ENCODE results near the gene RPEL1. TPM values are rescaled to one million over a fixed set of nuclear protein-coding genes. Genes with fewer than 3 reads are reported as not detected.

RPEL1 gene
- total RNA-seq, 1 experiment from 2014 or later, result not detected

DNA sequence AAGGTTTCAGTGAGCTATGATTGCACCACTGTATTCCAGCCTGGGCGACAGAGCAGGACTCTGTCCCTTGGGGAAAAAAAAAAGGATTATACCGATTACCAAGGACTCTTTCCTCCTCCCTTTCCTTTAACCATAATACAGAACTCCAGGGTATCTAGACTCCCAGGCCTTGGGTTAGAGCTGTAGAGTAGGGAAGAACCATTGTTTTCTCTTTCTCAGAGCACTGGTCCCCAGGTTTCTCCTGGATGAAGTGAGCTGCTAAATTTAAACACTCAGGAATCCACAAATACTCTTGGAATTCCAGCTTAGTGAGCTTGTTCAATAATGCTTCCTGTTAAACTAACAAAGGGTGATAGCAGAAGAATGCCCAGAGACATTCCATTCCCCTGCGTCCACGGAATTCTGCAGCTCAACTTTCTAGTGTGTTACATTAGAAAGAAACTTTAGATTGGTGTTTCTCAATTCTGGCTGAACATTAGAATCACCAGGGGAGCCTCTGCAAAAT, 14.6 kb upstream of the RPEL1 start:
- DNase-seq (ENCODE audit: low spot score), result peak; percentile 55
- no peaks in the 10 kb centered on the region for H3K9me3 ChIP-seq (ENCODE audit: low read depth, low read length, poor library complexity, severe bottlenecking)
- CTCF ChIA-PET, result interaction anchor here (0.6 kb wide), 1 partner anchor 258 kb away, joined by 3 read pairs; no protein-coding TSS in a partner anchor
- H3K27me3 ChIP-seq (replicated peaks; ENCODE audit: insufficient read depth, low read depth, low read length, poor library complexity), result no peaks in the 10 kb centered on the region
- no TSS peak for BruUV-seq (replicated peaks)
- intact Hi-C loops (cut with micrococcal nuclease; ENCODE audit: unreplicated experiment), result no loop called here
- H3K4me3 ChIP-seq (ENCODE audit: low read depth, low read length, poor library complexity, severe bottlenecking), result no peak overlapping the region
- TF ChIP-seq, protein P1, sequence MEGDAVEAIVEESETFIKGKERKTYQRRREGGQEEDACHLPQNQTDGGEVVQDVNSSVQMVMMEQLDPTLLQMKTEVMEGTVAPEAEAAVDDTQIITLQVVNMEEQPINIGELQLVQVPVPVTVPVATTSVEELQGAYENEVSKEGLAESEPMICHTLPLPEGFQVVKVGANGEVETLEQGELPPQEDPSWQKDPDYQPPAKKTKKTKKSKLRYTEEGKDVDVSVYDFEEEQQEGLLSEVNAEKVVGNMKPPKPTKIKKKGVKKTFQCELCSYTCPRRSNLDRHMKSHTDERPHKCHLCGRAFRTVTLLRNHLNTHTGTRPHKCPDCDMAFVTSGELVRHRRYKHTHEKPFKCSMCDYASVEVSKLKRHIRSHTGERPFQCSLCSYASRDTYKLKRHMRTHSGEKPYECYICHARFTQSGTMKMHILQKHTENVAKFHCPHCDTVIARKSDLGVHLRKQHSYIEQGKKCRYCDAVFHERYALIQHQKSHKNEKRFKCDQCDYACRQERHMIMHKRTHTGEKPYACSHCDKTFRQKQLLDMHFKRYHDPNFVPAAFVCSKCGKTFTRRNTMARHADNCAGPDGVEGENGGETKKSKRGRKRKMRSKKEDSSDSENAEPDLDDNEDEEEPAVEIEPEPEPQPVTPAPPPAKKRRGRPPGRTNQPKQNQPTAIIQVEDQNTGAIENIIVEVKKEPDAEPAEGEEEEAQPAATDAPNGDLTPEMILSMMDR (conservative IDR thresholded peaks at IDR 0.05; ENCODE audit: low read depth, low read length), result no peak
- TF ChIP-seq EZH2 (IDR thresholded peaks at IDR 0.05; ENCODE audit: borderline replicate concordance, low read depth, low read length, poor library complexity, severe bottlenecking), result no peak
- H3K4me1 ChIP-seq (ENCODE audit: insufficient read depth, low read length, poor library complexity, severe bottlenecking), result no peaks in the 10 kb centered on the region
- H3K36me3 ChIP-seq (ENCODE audit: insufficient read depth, low read length, poor library complexity, severe bottlenecking), result no peaks in the 10 kb centered on the region
- POLR2A ChIA-PET (ENCODE audit: low non-redundant PET), result no interaction called here
- H3K27ac ChIP-seq (ENCODE audit: low read depth, low read length, poor library complexity, severe bottlenecking), result no peak overlapping the region

DNA sequence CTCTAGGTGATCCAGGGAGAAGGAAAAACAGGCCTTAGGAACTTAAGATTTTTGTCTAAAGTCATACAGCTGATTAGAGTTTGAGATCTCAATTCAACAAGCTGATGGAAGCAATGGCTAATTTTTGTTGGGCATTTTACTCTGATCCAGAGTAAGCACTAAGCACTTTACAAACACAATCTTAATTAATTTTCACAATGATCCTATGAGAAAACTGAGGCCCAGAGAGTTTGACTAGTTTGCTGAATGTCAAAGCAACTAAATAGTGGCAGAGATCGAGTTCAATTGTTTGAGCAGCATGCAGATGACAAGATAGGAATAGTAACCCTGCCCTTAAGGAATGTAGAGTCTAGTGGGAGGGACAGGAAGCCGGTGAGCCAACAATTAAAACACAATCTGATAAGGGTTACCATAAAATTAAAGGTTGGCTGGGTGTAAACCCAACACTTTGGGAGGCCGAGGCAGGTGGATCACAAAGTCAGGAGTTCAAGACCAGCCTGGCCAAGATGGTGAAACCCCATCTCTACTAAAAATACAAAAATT, 13.5 kb upstream of the RPEL1 start:
- Histone ChIP-seq H3K36me3 (ENCODE audit: insufficient read depth, low read length, poor library complexity, severe bottlenecking) (no peaks in the 10 kb centered on the region), H3K27me3 (replicated peaks; ENCODE audit: insufficient read depth, low read depth, low read length, poor library complexity) (no peaks in the 10 kb centered on the region), H3K9me3 (ENCODE audit: low read depth, low read length, poor library complexity, severe bottlenecking) (no peaks in the 10 kb centered on the region), H3K4me3 (ENCODE audit: low read depth, low read length, poor library complexity, severe bottlenecking) (no peak overlapping the region), H3K27ac (ENCODE audit: low read depth, low read length, poor library complexity, severe bottlenecking) (no peak overlapping the region), H3K4me1 (ENCODE audit: insufficient read depth, low read length, poor library complexity, severe bottlenecking) (no peaks in the 10 kb centered on the region)
- no TSS peak for BruUV-seq (replicated peaks)
- TF ChIP-seq, protein P1 (conservative IDR thresholded peaks at IDR 0.05; ENCODE audit: low read depth, low read length), result no peak
- no peak for TF ChIP-seq EZH2 (IDR thresholded peaks at IDR 0.05; ENCODE audit: borderline replicate concordance, low read depth, low read length, poor library complexity, severe bottlenecking)
- intact Hi-C loops (cut with micrococcal nuclease; ENCODE audit: unreplicated experiment), result no loop called here
- no peak for DNase-seq (ENCODE audit: low spot score)
- ChIA-PET POLR2A (ENCODE audit: low non-redundant PET) (interaction anchor here (0.6 kb wide), 1 partner anchor 294 kb away, joined by 8 read pairs; no protein-coding TSS in a partner anchor), CTCF (no interaction called here)

DNA sequence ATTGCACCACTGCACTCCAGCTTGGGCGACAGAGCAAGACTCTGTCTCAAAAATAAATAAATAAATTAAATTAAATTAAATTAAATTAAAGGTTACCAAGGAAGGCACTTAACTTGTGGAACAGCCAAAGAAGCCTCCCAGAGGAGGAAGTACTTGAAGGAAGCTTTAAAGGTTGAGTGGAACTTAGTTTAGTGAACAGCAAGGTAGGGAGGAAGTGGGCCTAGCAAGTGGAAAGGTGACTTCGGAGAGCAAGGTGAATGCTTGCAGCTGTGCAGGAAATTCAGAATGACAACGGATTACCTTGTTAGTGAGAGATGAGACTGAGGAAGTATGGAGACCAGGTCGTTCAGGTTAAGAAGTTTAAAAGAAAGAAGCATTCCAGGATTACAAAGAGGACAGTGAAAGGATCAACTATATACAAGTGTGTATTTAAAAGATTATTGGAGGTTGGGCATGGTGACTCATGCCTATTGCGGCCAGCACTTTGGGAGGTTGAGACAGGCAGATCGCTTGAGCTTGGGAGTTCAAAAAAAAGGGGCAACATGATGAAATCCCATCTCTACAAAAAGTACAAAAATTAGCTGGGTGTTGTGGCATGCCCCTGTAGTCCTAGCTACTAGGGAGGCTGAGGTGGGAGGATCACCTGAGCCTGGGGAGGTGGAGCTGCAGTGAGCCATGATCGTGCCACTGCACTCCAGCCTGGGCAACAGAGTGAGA, 12.8 kb upstream of the RPEL1 start:
- Histone ChIP-seq H3K4me1 (ENCODE audit: insufficient read depth, low read length, poor library complexity, severe bottlenecking) (no peaks in the 10 kb centered on the region), H3K9me3 (ENCODE audit: low read depth, low read length, poor library complexity, severe bottlenecking) (no peaks in the 10 kb centered on the region), H3K36me3 (ENCODE audit: insufficient read depth, low read length, poor library complexity, severe bottlenecking) (no peaks in the 10 kb centered on the region), H3K27me3 (replicated peaks; ENCODE audit: insufficient read depth, low read depth, low read length, poor library complexity) (no peaks in the 10 kb centered on the region), H3K27ac (ENCODE audit: low read depth, low read length, poor library complexity, severe bottlenecking) (no peak overlapping the region), H3K4me3 (ENCODE audit: low read depth, low read length, poor library complexity, severe bottlenecking) (no peak overlapping the region)
- intact Hi-C loops (cut with micrococcal nuclease; ENCODE audit: unreplicated experiment), result no loop called here
- TF ChIP-seq, protein P1 (conservative IDR thresholded peaks at IDR 0.05; ENCODE audit: low read depth, low read length), result no peak
- TF ChIP-seq EZH2 (IDR thresholded peaks at IDR 0.05; ENCODE audit: borderline replicate concordance, low read depth, low read length, poor library complexity, severe bottlenecking), result no peak
- ChIA-PET POLR2A (ENCODE audit: low non-redundant PET) (interaction anchor here (0.6 kb wide), 1 partner anchor 295 kb away, joined by 8 read pairs; no protein-coding TSS in a partner anchor), CTCF (no interaction called here)
- BruUV-seq (replicated peaks), result no TSS peak
- DNase-seq (ENCODE audit: low spot score), result no peak
